ELF-1 (cell line): Measurements from ENCODE around the gene SHISA9.

Source experiments
- DNase-seq: peaks from one replicate; pipeline ENCODE4 v3.0.0-alpha.2; 2016; ENCODE audit warnings: low read depth, low spot score

Gene SHISA9

GRCh38 chr16:13113741-13114140, 212.3 kb downstream of the SHISA9 start:
- DNase-seq, result no peak

GRCh38 chr16:13118091-13118490, 216.7 kb downstream of the SHISA9 start:
- no peak for DNase-seq

- no peak for DNase-seq
Observed at GRCh38 chr16:13120091-13120490, 218.7 kb downstream of the SHISA9 start.

- peak; percentile 39 for DNase-seq
Observed at GRCh38 chr16:13120557-13120956, 219.2 kb downstream of the SHISA9 start.

DNA sequence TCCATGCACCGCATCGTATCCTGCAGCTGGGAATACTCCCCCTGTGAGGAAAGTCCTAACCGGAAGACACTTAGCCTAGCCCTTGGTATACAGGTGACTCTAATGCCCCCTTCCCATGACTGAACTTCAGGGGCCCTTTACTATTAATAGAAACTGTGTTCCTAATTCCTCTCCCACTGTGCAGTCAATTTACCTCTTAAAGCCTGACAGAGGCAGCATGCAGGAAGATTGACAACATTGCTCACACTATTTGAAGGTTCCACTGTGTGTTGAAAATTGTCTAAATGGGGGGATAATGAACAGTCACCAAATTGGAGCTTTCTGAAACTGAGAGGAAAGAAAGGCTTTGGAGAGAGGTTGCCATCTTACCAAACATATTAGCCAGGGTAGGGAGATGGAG, 222.6 kb downstream of the SHISA9 start:
- no peak for DNase-seq

GRCh38 chr16:13127144-13127543, 225.7 kb downstream of the SHISA9 start:
- DNase-seq, result no peak

DNA sequence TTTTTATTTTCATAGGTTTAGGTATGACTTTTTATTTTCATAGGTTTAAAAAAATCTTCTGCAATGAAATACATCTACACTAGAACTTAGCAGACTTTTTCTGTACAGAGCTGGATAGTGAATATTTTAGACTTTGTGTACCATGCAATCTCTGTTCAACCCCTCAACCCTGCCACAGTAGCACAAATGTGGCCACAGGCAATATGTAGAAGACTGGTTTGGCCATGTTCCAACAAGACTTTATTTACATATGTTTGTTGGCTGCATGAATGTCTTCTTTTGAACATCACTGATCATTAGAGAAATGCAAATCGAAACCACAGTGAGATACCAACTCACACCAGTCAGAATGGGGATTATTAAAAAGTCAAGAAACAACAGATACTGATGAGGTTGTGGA, 229.2 kb downstream of the SHISA9 start:
- DNase-seq, result no peak

- DNase-seq, result no peak
Observed at GRCh38 chr16:13134836-13135235, 233.4 kb downstream of the SHISA9 start.

DNA sequence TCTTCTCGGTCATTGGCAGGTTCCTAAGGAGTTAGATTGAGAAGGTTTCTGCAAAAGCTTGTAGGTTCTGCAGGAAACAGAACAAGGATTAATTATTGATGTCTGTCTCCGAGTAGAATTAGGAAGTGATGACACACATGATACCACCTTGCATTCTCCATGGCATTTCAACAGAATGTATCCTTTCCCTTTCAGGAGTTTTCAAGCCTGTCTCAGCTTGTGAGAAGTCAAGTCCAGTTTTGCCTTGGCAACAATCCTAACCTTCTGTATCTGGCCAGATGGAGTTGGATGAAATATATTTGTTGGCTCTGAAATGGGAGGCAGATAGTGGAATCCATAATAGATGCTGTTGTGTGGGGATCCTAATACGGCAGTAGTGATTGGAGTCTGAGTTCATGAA, 235.5 kb downstream of the SHISA9 start:
- no peak for DNase-seq

DNA sequence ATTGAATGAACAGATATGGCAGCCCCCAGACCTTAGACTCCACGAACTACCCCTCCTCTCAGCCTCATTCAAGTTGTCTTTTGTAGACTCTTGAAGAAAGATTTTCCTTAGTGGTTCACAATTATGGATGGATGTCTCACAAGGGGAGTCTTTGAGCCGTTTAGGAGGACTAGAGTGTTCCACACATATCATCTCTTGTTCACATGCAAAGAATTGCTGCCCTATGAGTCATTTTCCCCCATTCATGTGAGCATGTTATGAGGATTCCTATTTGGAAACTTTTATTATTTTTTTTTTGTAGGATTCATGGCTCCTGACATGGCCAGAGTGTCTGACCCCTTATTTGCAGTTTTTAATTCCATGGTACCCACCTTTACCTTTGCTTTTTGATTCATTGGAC, 237.1 kb downstream of the SHISA9 start:
- DNase-seq, result no peak

DNA sequence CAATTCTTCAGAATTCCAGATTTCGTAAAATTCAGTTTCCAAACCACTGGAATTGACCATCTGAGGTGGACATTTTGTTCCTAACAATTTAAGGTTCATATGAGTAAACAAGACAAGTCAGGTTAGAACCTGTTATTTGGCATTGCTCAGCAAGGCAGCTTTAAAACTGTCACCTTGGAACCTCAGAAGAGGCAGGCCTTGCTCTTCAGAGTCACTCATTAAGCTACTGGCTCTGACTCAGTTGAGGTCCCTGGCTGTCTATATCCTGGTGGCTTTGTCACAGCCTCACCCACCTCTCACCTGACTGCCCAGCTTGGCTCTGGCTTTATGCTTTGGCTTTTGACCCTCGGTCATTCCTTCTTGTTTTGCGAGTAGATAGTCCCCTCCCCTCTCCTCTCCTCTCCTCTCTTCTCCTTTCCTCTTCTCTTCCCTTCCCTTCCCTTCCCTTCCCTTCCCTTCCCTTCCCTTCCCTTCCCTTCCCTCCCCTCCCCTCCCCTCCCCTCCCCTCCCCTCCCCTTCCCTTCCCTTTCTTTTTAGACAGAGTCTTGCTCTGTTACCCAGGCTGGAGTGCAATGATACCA, 238.4 kb downstream of the SHISA9 start:
- DNase-seq, result no peak

GRCh38 chr16:13143551-13143950, 242.2 kb downstream of the SHISA9 start:
- no peak for DNase-seq

- DNase-seq, result no peak
Observed at GRCh38 chr16:13146829-13147228, 245.4 kb downstream of the SHISA9 start.

- DNase-seq, result no peak
Observed at GRCh38 chr16:13148294-13148693, 246.9 kb downstream of the SHISA9 start.

GRCh38 chr16:13148836-13149235, 247.4 kb downstream of the SHISA9 start:
- DNase-seq, result no peak

DNA sequence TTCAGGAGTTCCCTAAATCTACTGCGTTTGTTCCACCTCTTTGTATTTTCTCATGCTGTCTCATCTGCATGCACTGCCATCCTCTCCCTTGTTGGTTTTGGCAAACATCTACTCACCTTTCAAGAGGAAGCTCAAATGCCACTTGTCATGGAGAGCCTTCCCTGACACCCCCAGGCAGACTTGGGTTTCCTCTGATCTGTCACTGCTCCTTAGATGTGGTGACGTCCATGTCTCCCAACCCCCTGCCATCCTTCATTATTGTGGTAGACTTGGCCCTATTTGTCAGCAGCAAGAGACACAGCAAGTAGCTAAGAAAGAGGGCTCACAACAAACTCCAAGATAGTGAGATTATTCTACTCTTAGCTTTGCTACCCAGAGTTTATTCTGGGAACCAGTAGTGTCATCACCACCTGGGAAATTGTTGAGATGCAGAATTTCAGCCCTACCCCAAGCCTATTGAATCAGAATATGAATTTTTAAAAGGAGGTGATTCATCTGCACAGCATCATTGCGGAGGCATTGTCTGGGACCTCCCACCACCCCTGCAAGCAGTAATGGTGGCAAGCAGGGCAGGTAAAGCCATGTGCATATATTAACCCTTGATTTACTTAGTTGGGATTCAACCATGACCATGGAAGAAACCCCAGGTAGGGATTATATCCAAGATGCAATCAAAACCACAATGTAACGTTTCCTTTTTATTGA, 248.9 kb downstream of the SHISA9 start:
- peak; percentile 4 for DNase-seq

- no peak for DNase-seq
Observed at GRCh38 chr16:13153696-13154095, 252.3 kb downstream of the SHISA9 start.

- no peak for DNase-seq
Observed at GRCh38 chr16:13154799-13155198, 253.4 kb downstream of the SHISA9 start.

DNA sequence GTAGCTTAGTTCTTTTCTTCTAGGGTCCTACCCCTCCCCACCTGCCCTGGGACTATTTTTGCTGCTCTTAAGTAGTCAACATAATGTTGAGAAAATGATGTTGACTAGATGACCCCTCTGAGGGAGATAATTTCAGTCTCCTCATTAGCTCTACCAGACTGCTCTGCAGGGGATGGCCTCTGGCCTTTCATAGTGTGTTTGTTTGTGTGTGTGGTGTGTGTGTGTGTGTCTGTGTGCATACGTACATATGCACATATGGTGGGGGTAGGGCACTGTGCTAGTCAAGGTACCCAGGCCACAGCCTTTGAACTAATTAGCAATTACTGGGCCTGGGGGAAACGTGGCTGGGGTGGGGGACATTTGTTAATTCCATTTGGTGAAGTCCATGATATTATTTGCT, 254.0 kb downstream of the SHISA9 start:
- peak; percentile 11 for DNase-seq

DNA sequence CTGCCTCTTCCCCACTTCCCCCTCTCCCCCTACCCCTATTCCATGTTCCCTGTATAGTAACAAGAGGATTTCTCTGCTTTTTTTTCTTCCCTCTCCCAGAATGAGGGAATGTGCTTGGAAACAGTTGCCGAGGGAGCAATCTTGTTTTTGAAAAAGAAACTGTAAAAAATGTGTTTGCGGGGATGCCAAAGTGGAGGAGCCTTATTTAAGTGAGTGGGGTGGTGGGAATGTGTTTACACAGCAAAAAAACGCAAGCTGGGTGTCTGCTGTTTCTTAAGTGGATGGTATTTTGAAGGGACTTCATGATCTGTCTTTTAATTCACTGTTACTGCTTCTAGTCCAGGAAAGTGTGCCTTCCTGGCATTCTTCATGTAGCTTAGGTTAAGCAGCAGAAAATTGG, 254.4 kb downstream of the SHISA9 start:
- no peak for DNase-seq

DNA sequence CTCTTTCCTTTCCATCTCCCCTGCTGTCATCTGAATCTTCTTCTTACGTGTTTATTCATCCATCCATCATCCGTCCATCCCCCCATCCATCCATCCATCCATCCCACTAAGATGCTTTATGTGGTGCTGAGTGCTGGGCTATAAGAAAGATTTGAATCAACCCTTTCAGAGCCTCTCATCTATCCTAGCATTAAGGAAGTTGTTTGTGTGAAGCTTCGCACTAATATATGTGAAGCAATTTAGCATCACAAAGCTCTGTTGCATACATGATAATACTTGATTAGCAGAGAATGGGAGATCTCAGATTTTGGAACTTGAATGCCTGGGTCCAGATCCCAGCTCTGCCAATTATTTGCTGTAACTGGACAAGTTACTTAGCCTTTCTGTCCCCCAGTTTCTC, 255.7 kb downstream of the SHISA9 start:
- no peak for DNase-seq

- DNase-seq, result no peak
Observed at GRCh38 chr16:13158427-13158826, 257.0 kb downstream of the SHISA9 start.

GRCh38 chr16:13165024-13165423, 263.6 kb downstream of the SHISA9 start:
- no peak for DNase-seq

DNA sequence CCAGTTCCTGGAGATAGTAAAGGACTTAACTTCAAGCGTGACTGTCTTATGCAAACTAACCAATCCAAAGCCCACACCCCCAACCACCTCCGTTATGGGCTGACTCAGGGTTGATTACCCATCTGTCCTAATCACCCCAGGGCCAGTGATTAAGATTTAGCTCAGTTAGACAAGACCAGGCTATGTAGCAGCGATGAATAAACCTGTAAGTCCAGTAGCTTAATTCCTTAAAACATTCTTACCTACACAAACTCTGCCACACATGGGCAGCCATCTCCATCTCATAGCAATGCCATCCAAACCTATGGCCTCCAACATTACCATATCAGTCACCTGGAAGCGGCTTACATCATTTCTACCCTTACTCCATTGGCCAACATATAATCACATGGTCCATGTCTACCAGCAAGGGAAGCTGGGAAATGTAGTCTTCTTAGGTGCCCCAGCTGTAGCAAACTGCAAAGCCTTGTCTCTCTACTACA, 266.7 kb downstream of the SHISA9 start:
- DNase-seq, result peak; percentile 34
